Breast epithelium (tissue), 4 donors: ENCODE measurements around the gene ZNF516. TPM values are rescaled to one million over a fixed set of nuclear protein-coding genes. Genes with fewer than 3 reads are reported as not detected.

Experiments used
- DNase-seq, 2 donors: peaks; one replicate each; pipeline ENCODE4 v3.0.0-alpha.2; 2019; ENCODE audit warnings: low spot score in 2 of 2
- H3K27ac ChIP-seq, 2 donors: fragments of 200-600 bp; sonication (generic) in 1 of 2; one replicate each; pipeline ENCODE4 v1.5.1; 2016 to 2019; ENCODE audit warnings: mild to moderate bottlenecking in 1 of 2
- H3K27me3 ChIP-seq, 2 donors: fragments of 200-600 bp; sonication (generic) in 1 of 2; one replicate each; pipeline versions ENCODE4 v1.5.1 to v1.6.0; 2017 to 2019; ENCODE audit warnings: control low read depth in 1 of 2, mild to moderate bottlenecking in 1 of 2
- H3K36me3 ChIP-seq: fragments of 200-600 bp; one replicate; pipeline ENCODE4 v1.5.1; 2019
- H3K4me1 ChIP-seq, 2 donors: fragments of 200-600 bp; sonication (generic); one replicate each; pipeline ENCODE4 v1.5.1; 2016 to 2019; ENCODE audit warnings: control low read depth in 1 of 2
- H3K4me3 ChIP-seq, 3 donors: fragments of 200-600 bp; sonication (generic); 1 replicate in 2 of 3; 2 replicates in 1 of 3; pipeline ENCODE4 v1.5.1; 2016 to 2019; ENCODE audit warnings: mild to moderate bottlenecking in 3 of 3, moderate library complexity in 2 of 3
- H3K9me3 ChIP-seq, 2 donors: fragments of 200-600 bp; sonication (generic) in 1 of 2; one replicate each; pipeline ENCODE4 v1.5.1; 2016 to 2019; ENCODE audit warnings: control low read depth in 1 of 2
- CTCF ChIP-seq, 3 donors: fragments of 450-650 bp; IDR thresholded peaks; one replicate each; pipeline ENCODE4 v1.5.1; 2016 to 2017; ENCODE audit warnings: antibody characterized with exemption in 3 of 3, mild to moderate bottlenecking in 3 of 3, moderate library complexity in 3 of 3
- POLR2A ChIP-seq: fragments of 450-650 bp; IDR thresholded peaks from one replicate; pipeline ENCODE4 v1.6.1; 2016; ENCODE audit warnings: antibody characterized with exemption, mild to moderate bottlenecking, moderate library complexity
- POLR2AphosphoS5 ChIP-seq, 3 donors: sonication (generic); formaldehyde crosslinking; IDR thresholded peaks; one replicate each; pipeline ENCODE4 v1.6.1; 2017; ENCODE audit warnings: antibody characterized with exemption in 3 of 3
- intact Hi-C: fragments of 100-400 bp; cut with DNase I; formaldehyde crosslinking; loops from one replicate; pipeline ENCODE4 v1.15.1; 2023; ENCODE audit warnings: low total_unique reads
- total RNA-seq, 3 donors: library from RNA; depleted of rRNA; stranded (reverse); fragments of >200 nt; gene quantifications; one replicate each; pipeline ENCODE4 v1.1.0, GENCODE V29; 2016

ZNF516 gene
- total RNA-seq, 3 donors from 2014 or later = 12.0 to 33.4 (median 24.0) TPM

GRCh38 chr18:76486038-76486437 lies 9.0 kb downstream of the ZNF516 start:
- no peak overlapping the region for H3K27ac ChIP-seq

GRCh38 chr18:76484749-76485387 lies 10.2 kb downstream of the ZNF516 start:
- TF ChIP-seq POLR2AphosphoS5 (IDR thresholded peaks at IDR 0.05) = no peak
- Histone ChIP-seq H3K4me1 (no peaks in the 10 kb centered on the region), H3K36me3 (no peaks in the 10 kb centered on the region), H3K9me3 (no peaks in the 10 kb centered on the region), H3K27me3 (no peaks in the 10 kb centered on the region), H3K4me3 (no peak overlapping the region), H3K27ac (no peak overlapping the region)
- intact Hi-C loops = no loop called here
- DNase-seq = no peak

More at GRCh38 chr18:76486038-76486437, 9.0 kb downstream of the ZNF516 start:
- intact Hi-C loops = no loop called here
- H3K4me3 ChIP-seq = no peak overlapping the region
- H3K36me3 ChIP-seq = no peaks in the 10 kb centered on the region
- no peak for DNase-seq
- no peaks in the 10 kb centered on the region for H3K27me3 ChIP-seq
- no peaks in the 10 kb centered on the region for H3K9me3 ChIP-seq
- TF ChIP-seq POLR2AphosphoS5 (IDR thresholded peaks at IDR 0.05) (no peak), POLR2A (no peak), CTCF (IDR thresholded peaks at IDR 0.05) (no peak)
- H3K4me1 ChIP-seq = no peaks in the 10 kb centered on the region

- Histone ChIP-seq H3K9me3 (no peaks in the 10 kb centered on the region), H3K27ac (no peak overlapping the region), H3K36me3 (no peaks in the 10 kb centered on the region), H3K4me1 (no peaks in the 10 kb centered on the region), H3K4me3 (no peak overlapping the region), H3K27me3 (no peaks in the 10 kb centered on the region)
- no peak for TF ChIP-seq POLR2AphosphoS5 (IDR thresholded peaks at IDR 0.05)
- TF ChIP-seq CTCF (IDR thresholded peaks at IDR 0.05) = no peak
- no peak for TF ChIP-seq POLR2A
- DNase-seq = no peak
- intact Hi-C loops = no loop called here
Observed at GRCh38 chr18:76483780-76484179, 11.3 kb downstream of the ZNF516 start.

GRCh38 chr18:76482971-76483691 lies 11.9 kb downstream of the ZNF516 start:
- Histone ChIP-seq H3K27me3 (no peaks in the 10 kb centered on the region), H3K27ac (no peak overlapping the region), H3K36me3 (no peaks in the 10 kb centered on the region), H3K4me3 (no peak overlapping the region), H3K9me3 (no peaks in the 10 kb centered on the region), H3K4me1 (no peaks in the 10 kb centered on the region)
- TF ChIP-seq CTCF (IDR thresholded peaks at IDR 0.05) (no peak), POLR2AphosphoS5 (IDR thresholded peaks at IDR 0.05) (no peak), POLR2A (no peak)
- intact Hi-C loops = no loop called here
- no peak for DNase-seq

- Histone ChIP-seq H3K27me3 (no peaks in the 10 kb centered on the region), H3K4me3 (no peak overlapping the region), H3K4me1 (no peaks in the 10 kb centered on the region), H3K9me3 (no peaks in the 10 kb centered on the region), H3K36me3 (no peaks in the 10 kb centered on the region), H3K27ac (no peak overlapping the region)
- intact Hi-C loops = no loop called here
- no peak for DNase-seq
- TF ChIP-seq POLR2AphosphoS5 (IDR thresholded peaks at IDR 0.05) (no peak), POLR2A (no peak)
Observed at GRCh38 chr18:76482267-76482666, 12.8 kb downstream of the ZNF516 start.

- H3K4me3 ChIP-seq = no peak overlapping the region
- no peaks in the 10 kb centered on the region for H3K36me3 ChIP-seq
- no peaks in the 10 kb centered on the region for H3K4me1 ChIP-seq
- TF ChIP-seq POLR2AphosphoS5 (IDR thresholded peaks at IDR 0.05) = no peak
- TF ChIP-seq POLR2A = no peak
- TF ChIP-seq CTCF (IDR thresholded peaks at IDR 0.05) = no peak
- H3K9me3 ChIP-seq = no peaks in the 10 kb centered on the region
- DNase-seq = no peak
- no peak overlapping the region for H3K27ac ChIP-seq
- H3K27me3 ChIP-seq = no peaks in the 10 kb centered on the region
- intact Hi-C loops = no loop called here
Observed at GRCh38 chr18:76480913-76481312, 14.1 kb downstream of the ZNF516 start.
